Germinal center (tissue), 1 donor: ENCODE results near the gene AGR2.
"Not testable (repeated sequence)": the region's sequence is repeated elsewhere in the genome, so short reads cannot be mapped to it uniquely, and the experiment has no call there.

ENCODE experiments used
- DNase-seq: peaks from one replicate; pipeline ENCODE4 v3.0.0; 2012; ENCODE audit warnings: mixed read lengths, low spot score

AGR2 gene

DNA sequence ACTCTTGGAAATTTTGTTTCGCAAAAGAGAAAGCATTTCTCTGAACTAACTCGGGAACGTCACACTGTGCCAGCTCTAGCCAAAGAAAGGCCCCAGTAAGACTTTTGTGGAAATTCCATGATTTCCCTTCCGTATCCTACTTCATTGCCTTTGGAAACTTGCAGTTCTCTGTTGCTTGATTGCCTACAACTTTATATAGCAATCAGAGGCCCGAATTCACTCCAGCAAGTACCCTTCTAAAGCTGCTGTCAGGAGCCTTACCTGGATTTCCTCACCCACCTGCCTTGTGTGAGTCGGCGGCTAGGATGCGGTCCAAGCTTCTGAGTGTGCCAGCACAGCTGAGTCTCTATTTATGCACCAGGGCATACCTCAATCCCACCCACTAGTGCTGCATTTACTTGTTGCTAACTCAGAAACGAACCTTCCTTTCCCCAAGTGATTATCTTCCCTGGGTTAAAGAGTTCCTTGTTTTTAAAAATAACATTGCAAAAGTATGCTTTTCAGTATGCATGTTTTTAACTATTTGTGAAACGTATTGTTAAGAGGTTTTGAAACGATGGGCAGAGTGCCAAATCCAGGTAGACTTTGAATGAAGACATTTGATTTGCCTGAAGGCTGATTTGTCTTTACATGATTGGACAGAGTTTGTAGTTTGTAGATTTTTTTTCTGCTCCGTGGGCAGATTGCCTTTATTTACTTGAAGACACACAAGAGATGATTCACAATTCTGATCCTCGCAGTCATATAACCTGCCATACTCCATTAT is at the start of gene AGR2:
AGR2 (minus strand) TSS at position 326 of the 766 bp plus-strand sequence. CDS start 3,203 bp downstream, outside the sequence.
- DNase-seq, result no peak

DNA sequence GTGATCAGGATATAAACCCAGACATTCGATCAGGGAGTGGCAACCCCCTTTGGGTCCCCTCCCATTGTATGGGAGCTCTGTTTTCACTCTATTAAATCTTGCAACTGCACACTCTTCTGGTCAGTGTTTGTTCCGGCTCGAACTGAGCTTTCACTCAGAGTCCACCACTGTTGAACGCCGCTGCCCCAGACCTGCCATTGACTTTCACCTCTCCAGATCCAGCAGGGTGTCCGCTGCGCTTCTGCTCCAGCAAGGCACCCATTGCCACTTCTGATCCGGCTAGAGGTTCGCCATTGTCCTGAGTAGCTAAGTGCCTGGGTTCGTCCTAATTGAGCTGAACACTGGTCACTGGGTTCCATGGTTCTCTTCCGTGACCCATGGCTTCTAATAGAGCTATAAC is 48.4 kb upstream of the AGR2 start:
- DNase-seq, result not testable (repeated sequence)

DNA sequence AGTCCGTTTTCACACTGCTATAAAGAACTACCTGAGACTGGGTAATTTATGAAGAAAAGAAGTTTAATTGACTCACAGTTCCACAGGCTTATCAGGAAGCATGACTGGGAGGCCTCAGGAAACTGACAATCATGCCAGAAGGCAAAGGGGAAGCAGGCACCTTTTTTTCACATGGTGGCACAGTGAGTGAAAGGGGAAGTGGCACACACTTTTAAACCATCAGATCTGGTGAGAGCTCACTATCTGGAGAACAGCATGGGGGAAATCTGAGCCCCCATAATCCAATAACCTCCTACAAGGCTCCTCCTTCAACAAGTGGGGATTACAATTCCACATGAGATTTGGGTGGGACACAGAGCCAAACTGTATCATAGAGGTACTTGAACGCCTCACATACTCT is 47.0 kb upstream of the AGR2 start:
- peak; percentile 6 for DNase-seq

DNA sequence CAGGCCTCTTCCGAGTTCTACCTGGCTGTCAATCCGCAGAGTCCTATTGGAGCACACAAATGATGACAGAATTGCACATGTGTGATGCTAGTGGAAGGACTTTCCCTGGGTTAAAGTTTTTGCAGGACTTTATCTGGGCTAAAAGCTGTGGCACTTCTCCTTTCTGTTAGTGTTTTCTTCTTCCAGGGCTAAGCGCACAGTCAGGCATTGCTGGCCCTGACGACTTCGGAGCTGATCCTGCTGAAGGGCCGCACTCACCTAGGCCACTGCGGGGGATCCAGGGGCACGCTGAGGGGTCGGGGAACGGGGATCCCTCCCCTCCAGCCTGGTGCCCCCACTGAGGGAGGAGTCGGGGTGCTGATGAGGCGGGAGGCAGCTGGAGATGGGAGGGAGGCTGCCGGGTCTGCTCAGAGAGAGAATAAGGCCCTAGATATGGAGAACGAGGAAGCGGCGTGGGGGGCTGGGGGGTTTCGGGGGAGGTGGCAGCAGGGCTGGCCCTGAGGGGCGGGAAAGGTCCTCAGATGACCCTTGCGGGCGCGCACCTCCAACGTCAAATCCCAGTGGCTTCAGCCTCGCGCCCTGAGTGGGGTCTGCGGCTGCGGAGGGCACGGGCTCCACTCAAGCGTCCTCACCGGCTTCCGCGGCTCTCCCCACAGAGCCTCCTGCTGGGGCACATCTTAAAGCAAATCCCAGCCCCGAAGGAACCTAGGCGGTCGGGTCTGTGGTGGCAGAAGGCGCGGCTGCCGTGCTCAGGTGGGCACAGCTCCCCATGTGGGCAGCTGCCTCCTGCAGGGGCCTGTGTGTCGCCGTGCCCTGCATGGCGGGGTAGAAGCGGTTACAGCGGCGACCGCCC is 46.0 kb upstream of the AGR2 start:
- peak; percentile 35 for DNase-seq

DNA sequence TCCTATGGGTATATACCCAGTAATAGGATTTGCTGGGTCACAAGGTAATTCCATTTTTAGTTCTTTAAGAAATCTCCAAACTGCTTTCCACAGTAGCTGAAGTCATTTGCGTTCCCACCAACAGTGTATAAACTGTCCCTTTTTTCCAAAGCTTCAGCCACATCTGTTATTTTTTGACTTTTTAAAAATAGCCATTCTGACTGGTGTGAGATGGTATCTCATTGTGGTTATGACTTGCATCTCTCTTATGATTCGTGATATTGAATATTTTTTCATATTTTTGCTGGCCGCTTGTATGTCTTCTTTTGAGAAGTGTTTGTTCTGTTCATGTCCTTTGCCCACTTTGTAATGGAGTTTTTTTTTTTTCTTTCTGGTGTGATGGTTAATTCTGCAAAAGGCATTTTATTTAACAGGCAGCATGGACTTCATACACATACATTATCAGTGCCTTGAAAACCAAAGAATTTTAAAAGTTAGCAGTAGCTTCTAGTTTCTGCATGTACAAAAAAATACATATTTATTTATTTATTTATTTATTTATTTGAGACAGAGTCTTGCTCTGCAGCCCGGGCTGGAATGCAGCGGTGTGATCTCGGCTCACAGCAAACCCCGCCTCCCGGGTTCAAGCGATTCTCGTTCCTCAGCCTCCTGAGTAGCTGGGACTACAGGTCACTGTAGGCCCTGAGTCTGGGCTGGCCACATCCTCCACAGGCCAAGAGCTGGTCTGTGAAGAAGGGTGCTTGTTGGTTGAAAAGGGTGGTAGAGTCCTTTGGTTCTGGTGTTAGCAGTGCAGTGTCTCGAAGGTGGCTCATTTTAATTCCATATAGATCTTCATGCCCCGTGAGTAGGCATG is 44.7 kb upstream of the AGR2 start:
- no peak for DNase-seq

DNA sequence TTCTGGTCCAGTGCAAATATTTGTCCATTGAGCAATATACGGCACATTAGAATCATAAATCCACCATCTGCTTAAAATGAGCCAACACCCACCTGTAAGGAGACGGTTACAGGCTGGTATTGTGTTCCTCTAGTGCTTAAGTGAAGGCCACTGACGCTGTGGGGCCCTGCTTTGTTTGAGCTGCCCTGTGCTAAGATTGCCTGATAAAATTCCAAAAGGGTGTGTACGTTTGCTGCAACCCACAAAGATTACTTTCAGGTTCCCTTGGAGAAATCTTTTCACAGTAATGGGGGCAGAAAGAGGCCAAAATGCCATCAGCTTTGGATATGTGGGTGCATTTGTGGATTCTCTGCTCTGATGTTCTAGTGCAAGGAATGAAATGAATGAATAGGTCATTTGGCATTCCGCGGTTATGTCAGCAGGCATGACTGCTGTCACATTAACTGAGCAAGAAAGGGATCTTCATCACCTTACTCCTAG is 42.6 kb upstream of the AGR2 start:
- DNase-seq, result no peak

DNA sequence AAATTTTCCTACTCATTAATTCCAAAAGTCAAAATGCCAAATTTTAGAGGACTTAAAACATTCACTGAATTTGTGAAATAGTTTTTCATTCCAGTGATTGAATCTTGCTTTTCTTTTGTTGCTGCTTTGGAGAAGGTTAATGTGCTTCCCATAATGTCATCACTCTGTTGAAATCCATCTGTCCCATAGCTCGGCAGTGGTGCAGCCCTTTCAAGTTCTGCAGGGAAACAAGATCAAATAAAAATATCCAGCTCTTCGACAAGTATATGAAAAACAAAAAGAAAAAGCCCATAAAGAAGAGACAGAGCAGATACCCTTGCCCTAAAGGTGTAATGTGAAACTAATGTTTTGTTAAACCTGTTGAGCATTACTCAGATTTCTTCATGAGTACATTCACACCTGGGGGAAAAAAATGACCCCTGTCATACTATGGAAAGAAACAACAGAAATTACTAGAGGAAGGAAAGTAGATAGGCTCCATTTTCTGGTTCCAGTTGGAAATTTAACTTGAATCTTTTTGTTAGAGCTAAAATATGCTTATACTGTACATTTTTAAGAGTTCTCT is 41.9 kb upstream of the AGR2 start:
- DNase-seq, result no peak

DNA sequence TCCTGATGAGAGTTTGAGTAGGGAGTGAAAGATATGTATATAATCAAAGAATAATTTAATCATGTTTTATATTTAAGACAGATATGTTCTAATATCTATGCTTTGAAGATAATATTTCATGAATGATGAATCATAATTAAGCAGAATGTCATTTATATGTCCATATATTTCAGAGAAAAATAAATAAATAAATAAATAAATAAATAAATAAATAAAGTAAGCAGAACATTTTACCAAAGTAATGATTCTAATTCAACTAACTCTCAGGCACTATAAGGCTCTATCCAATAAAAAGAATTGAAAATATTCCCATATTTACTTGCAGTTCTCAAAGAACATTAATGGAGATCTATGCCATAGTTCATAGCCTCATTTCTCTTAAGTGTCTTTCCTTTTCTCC is 40.9 kb upstream of the AGR2 start:
- no peak for DNase-seq

DNA sequence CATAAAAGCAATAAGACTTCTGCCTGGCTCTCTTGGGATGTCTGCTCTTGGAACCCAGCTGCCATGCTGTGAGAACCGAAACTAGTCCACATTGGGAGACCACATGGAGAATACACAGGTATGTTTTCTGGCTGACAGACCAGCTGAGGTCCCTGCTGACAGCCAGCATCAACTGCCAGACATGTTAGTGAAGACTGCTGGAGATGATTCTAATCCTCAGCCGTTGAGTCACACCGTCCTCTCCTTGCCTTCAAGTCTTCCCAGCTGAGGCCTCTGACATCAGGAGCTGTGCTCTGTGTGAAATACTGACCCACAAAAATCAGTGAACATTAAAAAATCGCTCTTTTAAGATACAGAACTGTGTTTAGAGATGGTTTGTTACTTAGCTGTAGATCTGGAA is 36.9 kb upstream of the AGR2 start:
- DNase-seq, result no peak

DNA sequence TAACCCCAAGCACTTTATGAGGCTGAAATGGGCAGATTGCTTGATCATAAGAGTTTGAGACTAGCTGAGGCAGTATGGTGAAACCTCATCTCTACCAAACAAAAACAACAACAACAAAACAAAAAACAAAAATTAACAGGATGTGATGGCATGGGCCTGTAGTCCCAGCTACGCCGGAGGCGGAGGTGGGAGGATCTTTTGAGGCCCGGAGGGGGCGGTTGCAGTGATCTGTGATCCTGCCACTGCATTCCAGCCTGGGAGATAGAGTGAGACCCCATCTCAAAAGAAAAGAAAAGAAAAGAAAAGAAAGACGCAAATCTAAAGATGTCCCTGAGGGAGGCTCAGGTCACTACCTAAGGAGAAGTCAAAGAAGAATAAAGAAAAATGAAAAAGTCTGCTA is 35.3 kb upstream of the AGR2 start:
- DNase-seq, result no peak

DNA sequence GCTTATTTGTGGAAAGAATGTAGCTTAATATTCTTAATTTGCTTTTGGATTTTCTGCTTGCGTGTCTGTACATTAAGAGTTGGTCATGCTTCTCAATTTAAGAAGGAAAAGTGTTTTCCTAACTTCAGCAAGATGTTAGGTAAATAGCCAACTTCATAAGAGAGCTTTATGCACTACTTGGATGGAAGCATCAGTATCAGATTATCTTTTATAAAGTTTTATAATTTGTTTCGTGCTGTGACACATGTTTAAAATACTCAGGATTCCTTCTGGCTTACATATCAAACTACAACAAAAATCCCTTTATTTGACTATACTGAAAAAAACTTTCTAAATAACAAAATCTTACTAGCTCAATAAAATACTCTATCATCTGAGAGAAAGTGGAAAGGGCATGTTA is 34.8 kb upstream of the AGR2 start:
- no peak for DNase-seq

DNA sequence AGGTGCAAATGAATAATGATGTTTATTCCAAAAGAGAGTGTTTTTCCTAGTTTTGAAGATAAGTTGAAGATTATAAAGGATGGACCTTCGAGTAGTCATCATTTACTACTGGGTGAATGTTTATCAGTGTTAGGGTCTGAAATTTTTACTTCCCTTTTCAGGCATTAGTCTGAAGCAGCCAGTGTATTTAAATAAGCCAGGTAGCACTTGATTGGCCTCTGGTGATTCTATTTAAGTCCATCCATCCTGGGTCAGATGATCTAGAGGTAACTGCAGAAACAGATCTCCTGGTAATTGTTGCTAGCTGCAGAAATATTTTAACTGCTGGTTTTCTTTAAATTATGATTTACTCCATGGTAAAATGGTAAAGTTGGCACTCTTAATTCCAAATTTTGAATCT is 34.1 kb upstream of the AGR2 start:
- peak; percentile 24 for DNase-seq

DNA sequence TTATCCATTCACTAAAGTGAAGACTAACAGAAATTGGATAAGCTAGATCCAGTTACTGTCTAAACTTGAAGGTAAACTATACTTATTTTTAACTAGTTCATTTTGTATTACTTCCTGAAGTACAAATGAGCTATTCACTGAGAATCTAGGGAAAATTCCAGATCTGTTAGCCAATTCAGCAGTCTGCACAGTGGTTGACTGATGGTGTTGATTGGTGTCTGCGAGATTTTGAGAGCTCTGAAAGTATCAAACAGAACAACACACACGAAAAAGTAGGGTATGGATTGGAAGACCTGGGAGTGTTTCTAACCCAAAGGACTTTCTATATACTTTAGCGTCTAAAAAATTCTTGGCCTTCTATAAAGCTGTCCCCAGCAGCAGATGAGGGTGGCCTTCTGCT is 33.6 kb upstream of the AGR2 start:
- no peak for DNase-seq

DNA sequence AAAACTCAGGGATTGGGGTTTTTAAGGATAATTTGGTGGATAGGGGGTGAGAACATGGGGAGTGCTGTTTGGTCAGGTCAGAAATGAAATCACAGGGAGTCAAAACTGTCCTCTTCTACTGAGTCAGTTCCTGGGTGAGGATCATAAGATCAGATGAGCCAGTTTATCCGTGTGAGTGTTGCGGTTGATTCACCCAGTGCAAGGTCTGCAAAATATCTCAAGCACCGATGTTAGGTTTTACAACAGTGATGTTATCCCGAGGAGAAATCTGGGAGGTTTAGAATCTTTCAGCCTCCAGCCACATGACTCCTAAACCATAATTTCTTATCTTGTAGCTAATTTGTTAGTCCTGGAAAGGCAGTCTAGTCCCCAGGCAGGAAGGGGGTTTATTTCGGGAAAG is 31.7 kb upstream of the AGR2 start:
- no peak for DNase-seq

DNA sequence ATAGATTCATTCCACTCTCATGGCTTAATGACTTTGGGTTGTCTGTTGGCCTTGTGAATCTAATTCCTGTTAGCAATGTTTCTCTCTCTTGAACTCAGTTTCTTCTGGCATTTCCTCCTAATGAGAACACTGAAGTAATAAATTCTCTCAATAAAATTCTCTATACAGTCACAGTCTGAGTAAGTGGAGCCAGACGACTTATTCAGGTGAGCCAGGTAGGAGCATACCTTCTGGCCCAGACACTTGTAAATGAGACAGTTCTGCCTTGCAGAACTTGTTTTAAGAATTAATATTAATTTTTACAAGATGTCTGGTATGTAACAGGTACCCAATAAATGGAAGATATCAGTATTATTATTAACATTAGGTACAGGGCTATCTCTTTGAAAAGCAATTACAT is 28.6 kb upstream of the AGR2 start:
- no peak for DNase-seq

DNA sequence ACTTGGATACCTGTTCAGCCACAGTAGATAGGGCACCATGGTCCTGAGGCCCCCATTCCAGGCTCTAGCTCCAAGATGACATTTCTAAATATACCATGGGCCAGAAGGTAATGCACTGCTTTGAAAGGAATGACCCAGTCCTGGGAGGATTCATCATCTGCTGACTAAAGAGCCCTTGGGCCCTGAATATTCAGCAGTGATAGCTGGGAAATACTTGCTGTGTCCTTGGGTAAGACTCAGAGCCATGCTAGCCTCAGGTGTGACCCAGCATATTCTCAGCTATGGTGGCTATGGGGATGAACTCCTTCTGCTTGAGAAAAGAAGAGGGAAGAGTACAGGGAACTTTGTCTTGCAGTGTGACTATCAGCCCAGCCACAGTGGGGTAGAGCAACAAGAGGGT is 21.3 kb upstream of the AGR2 start:
- no peak for DNase-seq

DNA sequence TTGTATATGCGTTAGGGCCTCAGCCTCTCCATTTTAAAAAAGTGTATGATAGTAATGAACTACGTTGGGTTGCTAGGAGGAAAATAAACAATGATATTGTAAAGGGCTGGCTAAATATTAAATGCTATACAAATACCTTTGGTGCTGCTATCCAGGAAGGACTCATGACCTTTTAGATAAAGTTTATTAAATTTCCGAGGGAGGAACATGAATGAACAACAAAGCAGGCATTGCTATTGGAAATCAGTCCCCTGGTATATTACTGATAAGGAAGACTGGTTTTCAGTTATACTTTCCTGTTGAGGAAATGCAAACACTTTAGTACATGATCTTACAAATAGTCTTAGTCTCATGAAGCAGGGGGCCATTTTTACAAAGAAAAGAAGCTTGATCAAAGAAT is 17.2 kb upstream of the AGR2 start:
- no peak for DNase-seq

DNA sequence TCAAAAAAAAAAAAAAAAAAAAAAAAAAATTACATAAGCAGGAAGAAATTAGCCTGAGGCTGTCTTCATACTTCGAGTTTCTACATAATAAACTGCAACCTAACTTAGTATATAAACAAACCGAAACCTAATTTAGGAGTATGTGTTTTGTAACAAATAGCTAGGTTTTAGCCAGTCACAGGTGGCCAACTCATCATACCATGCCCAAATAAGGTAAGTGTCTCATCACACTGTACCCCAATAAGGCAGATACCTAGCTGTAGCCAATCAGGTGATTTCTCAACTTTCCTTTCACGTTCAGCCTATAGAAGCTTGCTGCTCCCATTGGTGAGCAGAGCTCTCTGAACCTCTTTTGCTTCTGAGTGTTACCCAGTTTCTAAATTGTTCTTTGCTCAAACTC is 13.9 kb upstream of the AGR2 start:
- DNase-seq, result no peak

DNA sequence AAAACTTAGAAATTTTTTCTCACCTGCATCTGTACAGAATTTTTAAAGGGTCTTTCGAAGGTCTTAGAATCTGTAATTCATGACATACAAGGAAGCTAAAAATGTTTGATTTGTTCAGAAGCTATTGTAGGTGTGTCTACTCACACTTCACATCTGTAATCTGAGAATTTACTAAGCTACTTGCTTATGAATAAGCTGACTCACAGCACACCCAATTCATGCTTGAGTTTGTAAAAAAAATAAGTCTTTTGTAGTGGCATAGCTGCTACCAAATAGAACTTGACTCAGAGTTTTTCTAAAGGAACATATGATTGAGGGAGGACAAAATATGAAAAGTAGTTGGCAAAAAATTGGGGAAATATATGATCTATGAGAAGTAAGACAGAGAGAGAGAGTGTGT is 12.7 kb upstream of the AGR2 start:
- DNase-seq, result no peak

DNA sequence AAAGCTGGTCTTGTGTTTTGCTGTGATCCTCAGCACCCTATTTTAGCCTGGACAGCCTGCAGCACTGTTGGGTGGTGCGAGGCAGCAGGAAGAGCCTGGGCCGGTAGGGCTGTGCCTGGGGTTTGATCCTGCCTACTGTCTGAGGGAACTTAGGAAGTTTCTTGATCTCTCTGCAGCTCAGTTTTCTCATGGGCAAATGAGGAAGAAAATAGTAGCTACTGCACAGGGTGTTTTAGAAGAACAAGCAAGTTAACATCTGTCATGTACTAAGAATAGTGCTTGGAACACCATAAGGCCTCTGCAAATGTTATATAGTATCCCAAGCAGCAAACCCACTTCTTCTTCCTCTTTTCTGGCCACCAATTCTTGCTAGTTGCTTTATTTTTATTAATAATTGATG is 12.0 kb upstream of the AGR2 start:
- peak; percentile 9 for DNase-seq

DNA sequence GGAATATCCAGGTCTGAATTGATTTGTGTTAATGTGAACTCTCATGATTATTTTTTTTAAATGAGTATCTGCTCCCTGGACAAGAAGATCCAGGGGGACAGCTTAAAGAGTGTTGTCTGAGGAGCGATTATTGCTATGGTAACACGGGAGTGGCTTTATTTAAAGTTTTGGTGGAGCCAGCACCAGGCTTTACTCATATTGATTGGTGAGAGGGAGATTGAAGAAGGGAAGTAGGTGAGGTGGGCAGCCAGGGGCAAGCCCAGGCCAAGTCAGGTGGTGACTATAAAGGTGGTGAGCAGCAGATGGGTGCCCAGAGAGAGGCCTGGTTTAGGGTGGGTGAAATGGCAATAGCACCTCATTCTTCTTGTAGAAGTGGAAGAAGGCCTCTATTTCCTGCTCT is 10.2 kb upstream of the AGR2 start:
- no peak for DNase-seq

DNA sequence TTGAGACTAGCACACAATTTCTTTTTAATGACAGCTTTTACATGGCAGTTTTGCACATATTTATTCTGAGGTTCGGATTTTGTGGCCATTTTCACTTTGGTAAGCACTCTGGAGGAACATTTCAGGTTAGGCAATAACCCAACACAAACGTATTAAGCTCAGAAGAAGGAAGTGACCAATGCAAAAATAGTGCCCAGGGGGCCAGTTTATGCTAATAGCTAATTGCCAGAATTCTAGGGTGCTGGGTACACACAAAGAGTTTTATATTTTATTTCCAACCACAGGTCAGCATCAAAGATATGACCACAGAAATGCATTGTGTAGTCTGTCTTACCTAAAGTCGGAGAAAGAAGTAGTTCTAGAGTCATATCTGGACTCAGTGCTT is 8.4 kb upstream of the AGR2 start:
- DNase-seq, result no peak
